Glutamatergic neuron (in vitro differentiated cells): ENCODE results near the gene GLI1. TPM values are rescaled to one million over a fixed set of nuclear protein-coding genes. Genes with fewer than 3 reads are reported as not detected.

ENCODE experiments used
- DNase-seq: peaks from one replicate; pipeline ENCODE4 v3.0.0; 2022
- H3K27ac Mint-ChIP-seq: one replicate; pipeline ENCODE4 v1.8.0; 2020; ENCODE audit warnings: mild to moderate bottlenecking, mixed read lengths, inconsistent platforms; ENCODE audit not compliant: unreplicated experiment
- H3K27me3 Mint-ChIP-seq: one replicate; pipeline ENCODE4 v1.8.0; 2020; ENCODE audit warnings: mild to moderate bottlenecking, moderate library complexity, mixed read lengths, inconsistent platforms; ENCODE audit not compliant: unreplicated experiment
- H3K36me3 Mint-ChIP-seq: one replicate; pipeline ENCODE4 v1.8.0; 2020; ENCODE audit warnings: mild to moderate bottlenecking, mixed read lengths, inconsistent platforms; ENCODE audit not compliant: unreplicated experiment
- H3K4me1 Mint-ChIP-seq: one replicate; pipeline ENCODE4 v1.8.0; 2020; ENCODE audit warnings: mild to moderate bottlenecking, low read depth, mixed read lengths, inconsistent platforms; ENCODE audit not compliant: unreplicated experiment
- H3K4me3 Mint-ChIP-seq: one replicate; pipeline ENCODE4 v1.8.0; 2020; ENCODE audit warnings: mild to moderate bottlenecking, mixed read lengths, inconsistent platforms; ENCODE audit not compliant: unreplicated experiment
- H3K9me3 Mint-ChIP-seq: one replicate; pipeline ENCODE4 v1.8.0; 2020; ENCODE audit warnings: mild to moderate bottlenecking, moderate library complexity, mixed read lengths, inconsistent platforms; ENCODE audit not compliant: unreplicated experiment
- microRNA-seq: library from miRNA; unstranded; fragments of <30 nt; microRNA quantifications from one replicate; pipeline ENCODE4, GENCODE V29; 2020; ENCODE audit not compliant: unreplicated experiment
- total RNA-seq: library from RNA; stranded (reverse); fragmentation: NEBNext Ultra II Directional; extraction: Animal tissue kit (Norgen Biotek cat#: 25700); gene quantifications from one replicate; pipeline ENCODE4 v1.2.1, GENCODE V29; 2021; ENCODE audit not compliant: unreplicated experiment
- TF ChIP-seq, protein P1 (sequence below): fragments of 200-600 bp; sonication (generic); IDR thresholded peaks from one replicate; pipeline ENCODE4 v1.5.0; 2021; ENCODE audit not compliant: partially characterized antibody, unreplicated experiment

GLI1 gene
- total RNA-seq, 1 donor from 2014 or later: 2.3 TPM

DNA sequence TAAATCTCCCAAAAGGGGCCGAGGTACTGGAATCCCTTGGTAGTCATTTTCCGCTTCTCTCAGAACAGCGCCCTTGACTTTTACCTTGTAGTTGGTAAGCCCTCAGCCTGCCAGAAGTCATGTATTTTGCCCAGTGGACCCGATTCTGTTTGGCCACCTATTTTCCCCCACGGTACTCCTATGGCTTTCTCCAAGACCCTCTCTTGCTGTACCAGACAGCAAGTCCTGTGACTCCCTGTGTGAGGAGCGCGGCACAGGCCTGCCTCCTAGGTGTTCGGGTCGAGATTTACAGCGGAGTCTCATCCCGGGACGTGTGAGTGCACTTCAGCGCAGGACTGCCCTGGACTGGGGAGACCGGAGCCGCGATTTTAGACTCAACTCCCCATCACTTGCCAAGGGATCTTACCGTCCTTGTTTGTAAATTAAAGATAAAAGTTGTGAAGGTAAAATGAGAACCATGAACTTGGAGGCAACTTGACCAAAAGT, 62.0 kb downstream of the GLI1 start:
- peak overlapping the region; percentile 99 for H3K27ac Mint-ChIP-seq
- peaks cover 7% of the 10 kb centered on the region for H3K36me3 Mint-ChIP-seq
- TF ChIP-seq, protein P1, sequence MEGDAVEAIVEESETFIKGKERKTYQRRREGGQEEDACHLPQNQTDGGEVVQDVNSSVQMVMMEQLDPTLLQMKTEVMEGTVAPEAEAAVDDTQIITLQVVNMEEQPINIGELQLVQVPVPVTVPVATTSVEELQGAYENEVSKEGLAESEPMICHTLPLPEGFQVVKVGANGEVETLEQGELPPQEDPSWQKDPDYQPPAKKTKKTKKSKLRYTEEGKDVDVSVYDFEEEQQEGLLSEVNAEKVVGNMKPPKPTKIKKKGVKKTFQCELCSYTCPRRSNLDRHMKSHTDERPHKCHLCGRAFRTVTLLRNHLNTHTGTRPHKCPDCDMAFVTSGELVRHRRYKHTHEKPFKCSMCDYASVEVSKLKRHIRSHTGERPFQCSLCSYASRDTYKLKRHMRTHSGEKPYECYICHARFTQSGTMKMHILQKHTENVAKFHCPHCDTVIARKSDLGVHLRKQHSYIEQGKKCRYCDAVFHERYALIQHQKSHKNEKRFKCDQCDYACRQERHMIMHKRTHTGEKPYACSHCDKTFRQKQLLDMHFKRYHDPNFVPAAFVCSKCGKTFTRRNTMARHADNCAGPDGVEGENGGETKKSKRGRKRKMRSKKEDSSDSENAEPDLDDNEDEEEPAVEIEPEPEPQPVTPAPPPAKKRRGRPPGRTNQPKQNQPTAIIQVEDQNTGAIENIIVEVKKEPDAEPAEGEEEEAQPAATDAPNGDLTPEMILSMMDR: no peak
- DNase-seq: peak; percentile 57
- H3K9me3 Mint-ChIP-seq: peaks cover 44% of the 10 kb centered on the region
- H3K4me3 Mint-ChIP-seq: peak overlapping the region; percentile 88
- peaks cover 38% of the 10 kb centered on the region for H3K27me3 Mint-ChIP-seq
- H3K4me1 Mint-ChIP-seq: peaks cover 34% of the 10 kb centered on the region

Small RNA genes within 50 kb of the gene (microRNA-seq; reads per million reads assigned to microRNA genes)
- gene MIR616 (4.1 reads per million, percentile 28 among the genes with 10 or more reads in this experiment), gene MIR6758 (9.2 reads per million, percentile 46 among the genes with 10 or more reads in this experiment)

Other genes with a start within 250 kb of the GLI1 start
- gene NXPH4, start 243.0 kb upstream of the GLI1 start, total RNA-seq: 10.5 TPM
- 165 TPM for gene SHMT2, start 230.1 kb upstream of the GLI1 start, total RNA-seq
- 12.1 TPM for gene STAC3, start 208.6 kb upstream of the GLI1 start, total RNA-seq
- gene R3HDM2, start 28.7 kb upstream of the GLI1 start, total RNA-seq: 106 TPM
- gene INHBC, start 25.0 kb upstream of the GLI1 start, total RNA-seq: not detected
- gene INHBE, start 4.5 kb upstream of the GLI1 start, total RNA-seq: 18.0 TPM
- gene ARHGAP9, start 20.1 kb downstream of the GLI1 start, total RNA-seq: 52.0 TPM
- gene MARS1, start 28.3 kb downstream of the GLI1 start, total RNA-seq: 870 TPM
- gene DDIT3, start 60.7 kb downstream of the GLI1 start, total RNA-seq: 70.9 TPM
- 108 TPM for gene MBD6, start 63.0 kb downstream of the GLI1 start, total RNA-seq
- 484 TPM for gene DCTN2, start 87.4 kb downstream of the GLI1 start, total RNA-seq
- gene KIF5A, start 90.3 kb downstream of the GLI1 start, total RNA-seq: 314 TPM
- 27.5 TPM for gene PIP4K2C, start 131.4 kb downstream of the GLI1 start, total RNA-seq
- 99.6 TPM for gene DTX3, start 145.0 kb downstream of the GLI1 start, total RNA-seq
- 80.2 TPM for gene ARHGEF25, start 151.7 kb downstream of the GLI1 start, total RNA-seq
- 83.9 TPM for gene B4GALNT1, start 173.4 kb downstream of the GLI1 start, total RNA-seq
- 225 TPM for gene OS9, start 234.3 kb downstream of the GLI1 start, total RNA-seq